HepG2 (cell line): ENCODE data around the gene CTRL. TPM values are rescaled to one million over a fixed set of nuclear protein-coding genes. Genes with fewer than 3 reads are reported as not detected.

Experiments
- ETV5 ChIP-seq: IDR thresholded peaks from 2 replicates; pipeline ENCODE4 v1.6.1; 2018; ENCODE audit warnings: missing biosample characterization, missing genetic modification reagents, inconsistent platforms, borderline replicate concordance
- HOXA5 ChIP-seq: sonication (generic); formaldehyde crosslinking; IDR thresholded peaks from 2 replicates; pipeline ENCODE4 v1.4.0; 2020; ENCODE audit warnings: missing genetic modification reagents
- NPAS2 ChIP-seq: sonication (generic); formaldehyde crosslinking; IDR thresholded peaks from 2 replicates; pipeline ENCODE4 v1.8.0; 2022; ENCODE audit warnings: mild to moderate bottlenecking, missing genetic modification reagents, borderline replicate concordance
- SNAPC2 ChIP-seq: sonication (generic); formaldehyde crosslinking; IDR thresholded peaks from 2 replicates; pipeline ENCODE4 v1.8.1; 2022; ENCODE audit warnings: mild to moderate bottlenecking, missing genetic modification reagents
- YY1 ChIP-seq: IDR thresholded peaks from 2 replicates; pipeline ENCODE4 v1.6.1; 2011; ENCODE audit warnings: low read length, low read depth, moderate library complexity, mild to moderate bottlenecking; ENCODE audit not compliant: insufficient read depth, insufficient replicate concordance
- ZNF331 ChIP-seq: sonication (generic); formaldehyde crosslinking; IDR thresholded peaks from 2 replicates; pipeline ENCODE4 v1.4.0; 2020; ENCODE audit warnings: missing genetic modification reagents
- ZNF619 ChIP-seq: sonication (generic); formaldehyde crosslinking; IDR thresholded peaks from 2 replicates; pipeline ENCODE4 v1.4.0; 2020; ENCODE audit warnings: mild to moderate bottlenecking, missing genetic modification reagents
- polyA plus RNA-seq, 8 experiments: library from polyadenylated mRNA; depleted of rRNA in 3 of 8; stranded (reverse) in 7 of 8; unstranded in 1 of 8; fragments of >200 nt; fragmentation: Illumina TruSeq in 4 of 8; extraction: Trizol in 4 of 8; gene quantifications; 2 replicates each; pipeline versions ENCODE4 v1.2.1 to v1.2.3, GENCODE V29; 2011 to 2016; ENCODE audit warnings: low read depth in 4 of 8, missing spikeins in 1 of 8, mixed read lengths in 1 of 8; ENCODE audit not compliant: insufficient read depth in 1 of 8
- total RNA-seq, 5 experiments: library from RNA; depleted of rRNA; stranded (reverse); fragments of >200 nt; fragmentation: Illumina TruSeq; extraction: Trizol; gene quantifications; 2 replicates each; pipeline ENCODE4 v1.2.3, GENCODE V29; 2016; ENCODE audit warnings: low read depth in 1 of 5
- TF ChIP-seq, protein P1 (sequence below): sonication (generic); formaldehyde crosslinking; IDR thresholded peaks from 2 replicates; pipeline ENCODE4 v1.5.0; 2020; ENCODE audit warnings: mild to moderate bottlenecking, missing genetic modification reagents, borderline replicate concordance
- TF ChIP-seq, protein P2 (sequence below): sonication (generic); formaldehyde crosslinking; IDR thresholded peaks from 2 replicates; pipeline ENCODE4 v1.5.0; 2020; ENCODE audit warnings: mild to moderate bottlenecking, missing genetic modification reagents, borderline replicate concordance
- TF ChIP-seq, protein P3 (sequence below): sonication (generic); formaldehyde crosslinking; IDR thresholded peaks from 2 replicates; pipeline ENCODE4 v1.8.0; 2022; ENCODE audit warnings: mild to moderate bottlenecking, missing genetic modification reagents, borderline replicate concordance
- TF ChIP-seq, protein P4 (sequence below): sonication (generic); formaldehyde crosslinking; IDR thresholded peaks from 2 replicates; pipeline ENCODE4 v1.4.0; 2020; ENCODE audit warnings: missing genetic modification reagents
- TF ChIP-seq, protein P5 (sequence below): sonication (generic); formaldehyde crosslinking; IDR thresholded peaks from 2 replicates; pipeline ENCODE4 v1.5.1; 2020; ENCODE audit warnings: missing genetic modification reagents, mild to moderate bottlenecking, borderline replicate concordance
- TF ChIP-seq, protein P6 (sequence below): sonication (generic); formaldehyde crosslinking; conservative IDR thresholded peaks from 2 replicates; pipeline ENCODE4 v1.4.0; 2020; ENCODE audit warnings: missing genetic modification reagents
- TF ChIP-seq, protein P7 (sequence below): sonication (generic); formaldehyde crosslinking; IDR thresholded peaks from 2 replicates; pipeline ENCODE4 v1.5.0; 2020; ENCODE audit warnings: missing genetic modification reagents

The CTRL gene
- total and polyA plus RNA-seq, 2 of the 13 experiments (the other 11 are each of a cell fraction or from before 2014, with no cell fraction given): 1.9 to 2.7 TPM

DNA sequence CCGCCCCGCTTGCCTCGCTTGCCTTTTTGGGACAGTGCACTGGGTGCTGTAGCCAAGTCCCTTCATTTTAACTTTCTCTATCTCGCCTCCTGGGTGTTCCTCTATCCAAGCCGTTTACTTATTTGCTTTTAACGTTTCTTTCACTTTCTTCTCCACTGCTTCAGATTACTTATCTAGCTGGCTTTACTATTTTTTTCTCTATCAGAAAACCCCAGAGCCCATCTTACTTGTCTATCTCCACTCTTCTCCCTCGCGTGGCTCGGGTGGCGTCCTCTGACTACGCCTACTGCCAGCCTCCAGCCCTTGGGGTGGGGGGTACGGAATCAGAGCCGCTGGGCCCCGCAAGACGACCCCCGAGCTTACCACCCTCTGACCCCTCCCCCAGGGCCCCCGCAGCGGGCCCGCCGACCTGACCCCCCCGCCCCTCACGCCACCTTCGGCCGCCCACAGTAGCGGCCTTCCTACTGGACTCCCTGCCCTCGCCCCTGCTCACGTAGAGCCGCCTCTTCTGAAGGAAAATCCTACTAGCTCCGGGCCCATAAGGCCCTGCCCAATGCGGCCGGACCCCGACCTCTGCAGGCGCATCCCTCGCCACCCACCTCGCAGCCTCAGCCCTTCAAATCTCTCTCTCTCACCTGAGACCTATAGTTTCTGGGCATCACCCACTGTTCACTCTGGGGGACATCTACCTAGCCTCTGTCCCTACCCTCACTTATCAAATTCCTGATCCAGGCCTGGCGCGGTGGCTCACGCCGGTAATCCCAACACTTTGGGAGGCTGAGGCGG, 37.8 kb upstream of the CTRL start (continued):
- TF ChIP-seq, protein P1, sequence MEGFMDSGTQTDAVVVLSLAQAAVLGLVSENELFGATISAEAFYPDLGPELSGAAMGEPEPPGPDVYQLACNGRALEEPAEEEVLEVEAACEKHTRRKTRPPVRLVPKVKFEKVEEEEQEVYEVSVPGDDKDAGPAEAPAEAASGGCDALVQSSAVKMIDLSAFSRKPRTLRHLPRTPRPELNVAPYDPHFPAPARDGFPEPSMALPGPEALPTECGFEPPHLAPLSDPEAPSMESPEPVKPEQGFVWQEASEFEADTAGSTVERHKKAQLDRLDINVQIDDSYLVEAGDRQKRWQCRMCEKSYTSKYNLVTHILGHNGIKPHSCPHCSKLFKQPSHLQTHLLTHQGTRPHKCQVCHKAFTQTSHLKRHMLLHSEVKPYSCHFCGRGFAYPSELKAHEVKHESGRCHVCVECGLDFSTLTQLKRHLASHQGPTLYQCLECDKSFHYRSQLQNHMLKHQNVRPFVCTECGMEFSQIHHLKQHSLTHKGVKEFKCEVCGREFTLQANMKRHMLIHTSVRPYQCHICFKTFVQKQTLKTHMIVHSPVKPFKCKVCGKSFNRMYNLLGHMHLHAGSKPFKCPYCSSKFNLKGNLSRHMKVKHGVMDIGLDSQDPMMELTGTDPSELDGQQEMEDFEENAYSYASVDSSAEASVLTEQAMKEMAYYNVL (CRISPR knock-in tag): no peak
- TF ChIP-seq, protein P2, sequence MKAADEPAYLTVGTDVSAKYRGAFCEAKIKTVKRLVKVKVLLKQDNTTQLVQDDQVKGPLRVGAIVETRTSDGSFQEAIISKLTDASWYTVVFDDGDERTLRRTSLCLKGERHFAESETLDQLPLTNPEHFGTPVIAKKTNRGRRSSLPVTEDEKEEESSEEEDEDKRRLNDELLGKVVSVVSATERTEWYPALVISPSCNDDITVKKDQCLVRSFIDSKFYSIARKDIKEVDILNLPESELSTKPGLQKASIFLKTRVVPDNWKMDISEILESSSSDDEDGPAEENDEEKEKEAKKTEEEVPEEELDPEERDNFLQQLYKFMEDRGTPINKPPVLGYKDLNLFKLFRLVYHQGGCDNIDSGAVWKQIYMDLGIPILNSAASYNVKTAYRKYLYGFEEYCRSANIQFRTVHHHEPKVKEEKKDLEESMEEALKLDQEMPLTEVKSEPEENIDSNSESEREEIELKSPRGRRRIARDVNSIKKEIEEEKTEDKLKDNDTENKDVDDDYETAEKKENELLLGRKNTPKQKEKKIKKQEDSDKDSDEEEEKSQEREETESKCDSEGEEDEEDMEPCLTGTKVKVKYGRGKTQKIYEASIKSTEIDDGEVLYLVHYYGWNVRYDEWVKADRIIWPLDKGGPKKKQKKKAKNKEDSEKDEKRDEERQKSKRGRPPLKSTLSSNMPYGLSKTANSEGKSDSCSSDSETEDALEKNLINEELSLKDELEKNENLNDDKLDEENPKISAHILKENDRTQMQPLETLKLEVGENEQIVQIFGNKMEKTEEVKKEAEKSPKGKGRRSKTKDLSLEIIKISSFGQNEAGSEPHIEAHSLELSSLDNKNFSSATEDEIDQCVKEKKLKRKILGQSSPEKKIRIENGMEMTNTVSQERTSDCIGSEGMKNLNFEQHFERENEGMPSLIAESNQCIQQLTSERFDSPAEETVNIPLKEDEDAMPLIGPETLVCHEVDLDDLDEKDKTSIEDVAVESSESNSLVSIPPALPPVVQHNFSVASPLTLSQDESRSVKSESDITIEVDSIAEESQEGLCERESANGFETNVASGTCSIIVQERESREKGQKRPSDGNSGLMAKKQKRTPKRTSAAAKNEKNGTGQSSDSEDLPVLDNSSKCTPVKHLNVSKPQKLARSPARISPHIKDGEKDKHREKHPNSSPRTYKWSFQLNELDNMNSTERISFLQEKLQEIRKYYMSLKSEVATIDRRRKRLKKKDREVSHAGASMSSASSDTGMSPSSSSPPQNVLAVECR (CRISPR knock-in tag): no peak
- TF ChIP-seq, protein P3, sequence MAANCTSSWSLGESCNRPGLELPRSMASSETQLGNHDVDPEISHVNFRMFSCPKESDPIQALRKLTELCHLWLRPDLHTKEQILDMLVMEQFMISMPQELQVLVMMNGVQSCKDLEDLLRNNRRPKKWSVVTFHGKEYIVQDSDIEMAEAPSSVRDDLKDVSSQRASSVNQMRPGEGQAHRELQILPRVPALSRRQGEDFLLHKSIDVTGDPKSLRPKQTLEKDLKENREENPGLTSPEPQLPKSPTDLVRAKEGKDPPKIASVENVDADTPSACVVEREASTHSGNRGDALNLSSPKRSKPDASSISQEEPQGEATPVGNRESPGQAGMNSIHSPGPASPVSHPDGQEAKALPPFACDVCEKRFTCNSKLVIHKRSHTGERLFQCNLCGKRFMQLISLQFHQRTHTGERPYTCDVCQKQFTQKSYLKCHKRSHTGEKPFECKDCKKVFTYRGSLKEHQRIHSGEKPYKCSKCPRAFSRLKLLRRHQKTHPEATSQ (CRISPR knock-in tag): 0 out of 2 replicates have a peak, but pooled peaks have one; percentile 12
- TF ChIP-seq, protein P4, sequence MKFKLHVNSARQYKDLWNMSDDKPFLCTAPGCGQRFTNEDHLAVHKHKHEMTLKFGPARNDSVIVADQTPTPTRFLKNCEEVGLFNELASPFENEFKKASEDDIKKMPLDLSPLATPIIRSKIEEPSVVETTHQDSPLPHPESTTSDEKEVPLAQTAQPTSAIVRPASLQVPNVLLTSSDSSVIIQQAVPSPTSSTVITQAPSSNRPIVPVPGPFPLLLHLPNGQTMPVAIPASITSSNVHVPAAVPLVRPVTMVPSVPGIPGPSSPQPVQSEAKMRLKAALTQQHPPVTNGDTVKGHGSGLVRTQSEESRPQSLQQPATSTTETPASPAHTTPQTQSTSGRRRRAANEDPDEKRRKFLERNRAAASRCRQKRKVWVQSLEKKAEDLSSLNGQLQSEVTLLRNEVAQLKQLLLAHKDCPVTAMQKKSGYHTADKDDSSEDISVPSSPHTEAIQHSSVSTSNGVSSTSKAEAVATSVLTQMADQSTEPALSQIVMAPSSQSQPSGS (CRISPR knock-in tag): no peak
- TF ChIP-seq ZNF619: no peak
- TF ChIP-seq SNAPC2 (CRISPR knock-in tag): 0 out of 2 replicates have a peak, but pooled peaks have one; percentile 43
- no peak for TF ChIP-seq HOXA5 (CRISPR knock-in tag)
- peak; percentile 42 for TF ChIP-seq YY1
- TF ChIP-seq ETV5 (CRISPR knock-in tag): peak; percentile 10; the same call in 1 of the 2 replicates
- TF ChIP-seq, protein P5, sequence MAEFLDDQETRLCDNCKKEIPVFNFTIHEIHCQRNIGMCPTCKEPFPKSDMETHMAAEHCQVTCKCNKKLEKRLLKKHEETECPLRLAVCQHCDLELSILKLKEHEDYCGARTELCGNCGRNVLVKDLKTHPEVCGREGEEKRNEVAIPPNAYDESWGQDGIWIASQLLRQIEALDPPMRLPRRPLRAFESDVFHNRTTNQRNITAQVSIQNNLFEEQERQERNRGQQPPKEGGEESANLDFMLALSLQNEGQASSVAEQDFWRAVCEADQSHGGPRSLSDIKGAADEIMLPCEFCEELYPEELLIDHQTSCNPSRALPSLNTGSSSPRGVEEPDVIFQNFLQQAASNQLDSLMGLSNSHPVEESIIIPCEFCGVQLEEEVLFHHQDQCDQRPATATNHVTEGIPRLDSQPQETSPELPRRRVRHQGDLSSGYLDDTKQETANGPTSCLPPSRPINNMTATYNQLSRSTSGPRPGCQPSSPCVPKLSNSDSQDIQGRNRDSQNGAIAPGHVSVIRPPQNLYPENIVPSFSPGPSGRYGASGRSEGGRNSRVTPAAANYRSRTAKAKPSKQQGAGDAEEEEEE (CRISPR knock-in tag): no peak
- TF ChIP-seq, protein P6, sequence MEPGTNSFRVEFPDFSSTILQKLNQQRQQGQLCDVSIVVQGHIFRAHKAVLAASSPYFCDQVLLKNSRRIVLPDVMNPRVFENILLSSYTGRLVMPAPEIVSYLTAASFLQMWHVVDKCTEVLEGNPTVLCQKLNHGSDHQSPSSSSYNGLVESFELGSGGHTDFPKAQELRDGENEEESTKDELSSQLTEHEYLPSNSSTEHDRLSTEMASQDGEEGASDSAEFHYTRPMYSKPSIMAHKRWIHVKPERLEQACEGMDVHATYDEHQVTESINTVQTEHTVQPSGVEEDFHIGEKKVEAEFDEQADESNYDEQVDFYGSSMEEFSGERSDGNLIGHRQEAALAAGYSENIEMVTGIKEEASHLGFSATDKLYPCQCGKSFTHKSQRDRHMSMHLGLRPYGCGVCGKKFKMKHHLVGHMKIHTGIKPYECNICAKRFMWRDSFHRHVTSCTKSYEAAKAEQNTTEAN (CRISPR knock-in tag): no peak
- no peak for TF ChIP-seq NPAS2 (CRISPR knock-in tag)
- TF ChIP-seq, protein P7, sequence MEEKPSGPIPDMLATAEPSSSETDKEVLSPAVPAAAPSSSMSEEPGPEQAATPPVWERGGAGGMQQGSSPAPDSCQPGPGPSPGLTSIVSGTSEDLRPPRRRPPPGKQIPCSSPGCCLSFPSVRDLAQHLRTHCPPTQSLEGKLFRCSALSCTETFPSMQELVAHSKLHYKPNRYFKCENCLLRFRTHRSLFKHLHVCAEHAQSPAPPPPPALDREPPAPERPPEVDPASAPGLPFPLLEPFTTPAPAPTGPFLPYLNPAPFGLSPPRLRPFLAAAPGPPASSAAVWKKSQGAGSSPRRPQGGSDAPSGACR (CRISPR knock-in tag): no peak
- TF ChIP-seq ZNF331 (CRISPR knock-in tag): no peak
